ENCODE results near the gene SBK3.
A peak's percentile ranks its signal among the peaks of the same experiment; 100 is the strongest.

Gene SBK3

DNA sequence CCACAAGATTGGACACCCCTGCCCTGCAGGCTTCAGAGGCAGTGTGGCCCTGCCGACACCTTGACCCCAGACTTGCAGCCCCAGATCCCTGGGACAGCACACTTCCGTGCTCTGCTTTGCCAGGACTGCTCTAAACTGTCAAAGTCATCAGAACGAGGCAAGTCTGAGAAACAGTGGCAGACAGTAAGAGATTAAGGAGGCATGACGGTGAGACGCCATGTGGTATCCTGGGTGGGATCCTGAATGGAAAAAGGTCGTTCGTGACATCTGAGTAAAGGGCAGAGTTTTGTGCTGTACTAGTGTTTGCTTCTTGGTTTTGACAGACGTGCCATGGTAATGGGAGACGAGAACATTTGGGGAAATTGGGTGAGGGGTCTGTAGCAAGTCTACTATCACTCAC, 21.5 kb upstream of the SBK3 start:
- H2AFZ ChIP-seq (ENCODE audit: low read depth, low read length) = no peak overlapping the region
- no peak overlapping the region for H2BK15ac ChIP-seq (ENCODE audit: low read depth, poor library complexity, severe bottlenecking)
- H2BK120ac ChIP-seq (ENCODE audit: low read depth, low read length) = no peak overlapping the region
- H3K23ac ChIP-seq (ENCODE audit: low read length in 2 of 2) = no peak overlapping the region
- no peak overlapping the region for H2BK12ac ChIP-seq (ENCODE audit: low read length in 2 of 2)
- H4K91ac ChIP-seq (ENCODE audit: low read length) = no peak overlapping the region
- H3K14ac ChIP-seq (ENCODE audit: low read length in 2 of 2) = no peak overlapping the region
- no peak overlapping the region for H2BK5ac ChIP-seq (ENCODE audit: low read depth, low read length, poor library complexity, severe bottlenecking)
- H3K4me1 ChIP-seq (ENCODE audit: control insufficient read depth, insufficient read depth, low read depth, low read length) = peaks cover 3% of the 10 kb centered on the region
- no peak overlapping the region for H3K4ac ChIP-seq (ENCODE audit: low read depth in 1 of 2, low read length in 2 of 2)
- peaks cover 0 to 23% of the 10 kb centered on the region in 2 experiments for H3K27me3 ChIP-seq (ENCODE audit: control insufficient read depth in 1 of 2, insufficient read depth in 1 of 2, low read length in 2 of 2)
- no peaks in the 10 kb centered on the region for H3K79me1 ChIP-seq (replicated peaks; ENCODE audit: low read length, poor library complexity, severe bottlenecking)
- H3K9me3 ChIP-seq (ENCODE audit: control insufficient read depth, low read length) = peaks cover 8% of the 10 kb centered on the region
- H3K27ac ChIP-seq (ENCODE audit: low read length, poor library complexity, severe bottlenecking) = no peak overlapping the region
- H3K9ac ChIP-seq (ENCODE audit: low read length) = no peak overlapping the region
- 69% methylated on average over 8 of the region's 9 CpGs for WGBS
- no peak overlapping the region for H2AK5ac ChIP-seq (ENCODE audit: low read length, severe bottlenecking)
- H3K18ac ChIP-seq (ENCODE audit: low read depth in 1 of 2, low read length in 2 of 2) = no peak overlapping the region
- no peak overlapping the region for H3K4me2 ChIP-seq (ENCODE audit: low read length, poor library complexity, severe bottlenecking)
- DNase-seq = no peak
- H3K4me3 ChIP-seq (ENCODE audit: insufficient read depth in 1 of 2, low read depth in 1 of 2, low read length in 2 of 2) = no peak overlapping the region
- H3K36me3 ChIP-seq (ENCODE audit: control insufficient read depth in 1 of 2, insufficient read depth in 2 of 2, low read depth in 1 of 2, low read length in 2 of 2) = peaks cover 0 to 2% of the 10 kb centered on the region in 2 experiments
- H4K8ac ChIP-seq (ENCODE audit: low read length) = no peak overlapping the region

DNA sequence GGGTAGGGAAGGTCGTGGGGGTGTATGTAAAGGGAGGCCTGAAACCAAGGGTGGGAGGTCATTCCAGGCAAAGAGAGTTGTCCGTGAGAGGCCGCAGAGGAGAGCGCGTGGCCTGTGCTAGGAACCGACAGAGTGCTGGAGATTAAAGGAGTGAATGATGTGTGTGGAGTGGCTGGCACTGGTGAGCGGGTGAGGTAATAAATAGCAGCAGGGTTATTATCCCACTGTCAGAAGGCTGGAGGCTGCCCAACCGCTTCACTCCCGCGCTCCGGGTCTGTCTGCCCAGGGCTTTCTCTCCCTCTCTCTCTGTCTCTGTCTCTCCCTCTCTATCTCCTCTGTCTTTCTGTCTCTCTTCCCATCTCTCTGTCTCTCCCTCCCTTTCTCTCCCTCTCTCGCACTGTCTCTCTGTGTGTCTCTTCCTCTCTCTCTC, 17.9 kb upstream of the SBK3 start:
- Histone ChIP-seq H2BK120ac (ENCODE audit: low read depth, low read length) (peak overlapping the region; percentile 49), H3K27ac (ENCODE audit: low read length, poor library complexity, severe bottlenecking) (no peak overlapping the region), H3K4me3 (ENCODE audit: insufficient read depth in 1 of 2, low read depth in 1 of 2, low read length in 2 of 2) (peak overlapping the region in 1 of 2 experiments; percentile 36), H2BK5ac (ENCODE audit: low read depth, low read length, poor library complexity, severe bottlenecking) (no peak overlapping the region), H3K79me1 (replicated peaks; ENCODE audit: low read length, poor library complexity, severe bottlenecking) (no peaks in the 10 kb centered on the region), H3K18ac (ENCODE audit: low read depth in 1 of 2, low read length in 2 of 2) (no peak overlapping the region), H3K36me3 (ENCODE audit: control insufficient read depth in 1 of 2, insufficient read depth in 2 of 2, low read depth in 1 of 2, low read length in 2 of 2) (peaks cover 0 to 3% of the 10 kb centered on the region in 2 experiments), H2AK5ac (ENCODE audit: low read length, severe bottlenecking) (peak overlapping the region; percentile 38), H3K9ac (ENCODE audit: low read length) (no peak overlapping the region), H3K23ac (ENCODE audit: low read length in 2 of 2) (no peak overlapping the region), H3K4ac (ENCODE audit: low read depth in 1 of 2, low read length in 2 of 2) (no peak overlapping the region), H2AFZ (ENCODE audit: low read depth, low read length) (no peak overlapping the region), H3K14ac (ENCODE audit: low read length in 2 of 2) (no peak overlapping the region), H4K91ac (ENCODE audit: low read length) (no peak overlapping the region), H2BK12ac (ENCODE audit: low read length in 2 of 2) (no peak overlapping the region), H3K27me3 (ENCODE audit: control insufficient read depth in 1 of 2, insufficient read depth in 1 of 2, low read length in 2 of 2) (peaks cover 3 to 26% of the 10 kb centered on the region in 2 experiments), H3K4me2 (ENCODE audit: low read length, poor library complexity, severe bottlenecking) (no peak overlapping the region), H3K9me3 (ENCODE audit: control insufficient read depth, low read length) (peaks cover 7% of the 10 kb centered on the region), H2BK15ac (ENCODE audit: low read depth, poor library complexity, severe bottlenecking) (no peak overlapping the region), H3K4me1 (ENCODE audit: control insufficient read depth, insufficient read depth, low read depth, low read length) (peaks cover 3% of the 10 kb centered on the region), H4K8ac (ENCODE audit: low read length) (peak overlapping the region; percentile 60)
- no peak for DNase-seq
- WGBS = 59% methylated on average over 12 of the region's 12 CpGs

DNA sequence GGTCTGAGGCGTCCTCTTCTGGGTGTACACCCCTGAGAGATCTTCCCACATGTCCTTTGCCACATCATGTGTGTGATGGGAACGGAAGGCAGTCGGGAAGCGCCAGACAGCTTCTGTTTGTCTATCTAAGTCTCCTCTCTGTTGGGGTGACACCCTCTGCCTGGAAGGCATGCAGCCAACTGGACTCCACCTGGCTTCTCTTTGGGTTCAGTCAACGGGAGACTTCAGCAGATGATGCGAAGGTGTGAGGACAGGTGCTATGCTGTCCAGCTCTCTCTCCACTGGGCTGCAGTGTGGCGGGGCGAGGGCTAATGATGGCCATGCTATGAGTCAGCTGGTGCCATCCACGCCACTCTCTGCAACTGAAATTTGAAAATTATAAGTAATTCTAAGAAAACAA, 14.3 kb upstream of the SBK3 start:
- Histone ChIP-seq H3K4me3 (ENCODE audit: insufficient read depth in 1 of 2, low read depth in 1 of 2, low read length in 2 of 2) (no peak overlapping the region), H3K4ac (ENCODE audit: low read depth in 1 of 2, low read length in 2 of 2) (no peak overlapping the region), H3K9me3 (ENCODE audit: control insufficient read depth, low read length) (peaks cover 3% of the 10 kb centered on the region), H3K23ac (ENCODE audit: low read length in 2 of 2) (no peak overlapping the region), H4K8ac (ENCODE audit: low read length) (no peak overlapping the region), H4K91ac (ENCODE audit: low read length) (no peak overlapping the region), H2BK5ac (ENCODE audit: low read depth, low read length, poor library complexity, severe bottlenecking) (no peak overlapping the region), H3K27ac (ENCODE audit: low read length, poor library complexity, severe bottlenecking) (no peak overlapping the region), H3K14ac (ENCODE audit: low read length in 2 of 2) (no peak overlapping the region), H2BK12ac (ENCODE audit: low read length in 2 of 2) (no peak overlapping the region), H2BK120ac (ENCODE audit: low read depth, low read length) (no peak overlapping the region), H3K36me3 (ENCODE audit: control insufficient read depth in 1 of 2, insufficient read depth in 2 of 2, low read depth in 1 of 2, low read length in 2 of 2) (peaks cover 0 to 3% of the 10 kb centered on the region in 2 experiments), H3K18ac (ENCODE audit: low read depth in 1 of 2, low read length in 2 of 2) (no peak overlapping the region), H2BK15ac (ENCODE audit: low read depth, poor library complexity, severe bottlenecking) (no peak overlapping the region), H3K79me1 (replicated peaks; ENCODE audit: low read length, poor library complexity, severe bottlenecking) (no peaks in the 10 kb centered on the region), H3K4me2 (ENCODE audit: low read length, poor library complexity, severe bottlenecking) (no peak overlapping the region), H2AFZ (ENCODE audit: low read depth, low read length) (no peak overlapping the region), H3K4me1 (ENCODE audit: control insufficient read depth, insufficient read depth, low read depth, low read length) (peaks cover 3% of the 10 kb centered on the region), H3K9ac (ENCODE audit: low read length) (no peak overlapping the region), H3K27me3 (ENCODE audit: control insufficient read depth in 1 of 2, insufficient read depth in 1 of 2, low read length in 2 of 2) (peaks cover 3 to 22% of the 10 kb centered on the region in 2 experiments), H2AK5ac (ENCODE audit: low read length, severe bottlenecking) (no peak overlapping the region)
- 83% methylated on average over 6 of the region's 9 CpGs for WGBS
- no peak for DNase-seq

DNA sequence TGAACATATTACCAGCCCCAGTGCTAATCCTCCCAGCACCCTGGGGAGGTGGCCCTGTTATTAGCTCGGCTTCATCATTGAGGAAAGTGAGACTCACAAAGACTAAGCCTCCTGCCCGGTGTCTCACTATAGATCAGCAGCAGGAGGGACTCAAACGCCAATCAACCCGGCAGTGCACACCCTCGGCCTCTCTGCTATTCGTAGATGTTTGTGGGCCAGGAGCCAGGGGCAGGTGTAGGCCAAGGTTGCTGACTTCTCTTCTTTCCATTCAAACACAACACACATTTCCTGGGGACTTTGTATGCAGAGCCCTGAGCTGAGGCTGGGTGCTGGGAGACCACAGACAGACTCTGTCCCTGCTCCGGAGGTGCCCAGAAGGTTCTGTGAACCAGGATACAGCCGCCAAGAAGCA, 9.4 kb upstream of the SBK3 start:
- H2AFZ ChIP-seq (ENCODE audit: low read depth, low read length) = no peak overlapping the region

More for the DNA sequence above, 9.4 kb upstream of the SBK3 start:
- Histone ChIP-seq H4K8ac (ENCODE audit: low read length) (no peak overlapping the region), H2BK12ac (ENCODE audit: low read length in 2 of 2) (no peak overlapping the region), H3K4me2 (ENCODE audit: low read length, poor library complexity, severe bottlenecking) (no peak overlapping the region), H3K36me3 (ENCODE audit: control insufficient read depth in 1 of 2, insufficient read depth in 2 of 2, low read depth in 1 of 2, low read length in 2 of 2) (no peaks in the 10 kb centered on the region), H2BK120ac (ENCODE audit: low read depth, low read length) (no peak overlapping the region), H3K27ac (ENCODE audit: low read length, poor library complexity, severe bottlenecking) (no peak overlapping the region), H2AK5ac (ENCODE audit: low read length, severe bottlenecking) (peak overlapping the region; percentile 83), H4K91ac (ENCODE audit: low read length) (no peak overlapping the region), H3K27me3 (ENCODE audit: control insufficient read depth in 1 of 2, insufficient read depth in 1 of 2, low read length in 2 of 2) (peaks cover 0 to 16% of the 10 kb centered on the region in 2 experiments), H3K4me1 (ENCODE audit: control insufficient read depth, insufficient read depth, low read depth, low read length) (peaks cover 16% of the 10 kb centered on the region), H3K9ac (ENCODE audit: low read length) (no peak overlapping the region), H3K9me3 (ENCODE audit: control insufficient read depth, low read length) (no peaks in the 10 kb centered on the region), H2BK5ac (ENCODE audit: low read depth, low read length, poor library complexity, severe bottlenecking) (no peak overlapping the region), H3K18ac (ENCODE audit: low read depth in 1 of 2, low read length in 2 of 2) (no peak overlapping the region), H3K4me3 (ENCODE audit: insufficient read depth in 1 of 2, low read depth in 1 of 2, low read length in 2 of 2) (no peak overlapping the region), H2BK15ac (ENCODE audit: low read depth, poor library complexity, severe bottlenecking) (no peak overlapping the region), H3K14ac (ENCODE audit: low read length in 2 of 2) (no peak overlapping the region), H3K4ac (ENCODE audit: low read depth in 1 of 2, low read length in 2 of 2) (no peak overlapping the region), H3K79me1 (replicated peaks; ENCODE audit: low read length, poor library complexity, severe bottlenecking) (no peaks in the 10 kb centered on the region), H3K23ac (ENCODE audit: low read length in 2 of 2) (no peak overlapping the region)
- WGBS = 88% methylated on average over 8 of the region's 8 CpGs
- no peak for DNase-seq
